ENCODE measurements around the gene AOAH.

DNA sequence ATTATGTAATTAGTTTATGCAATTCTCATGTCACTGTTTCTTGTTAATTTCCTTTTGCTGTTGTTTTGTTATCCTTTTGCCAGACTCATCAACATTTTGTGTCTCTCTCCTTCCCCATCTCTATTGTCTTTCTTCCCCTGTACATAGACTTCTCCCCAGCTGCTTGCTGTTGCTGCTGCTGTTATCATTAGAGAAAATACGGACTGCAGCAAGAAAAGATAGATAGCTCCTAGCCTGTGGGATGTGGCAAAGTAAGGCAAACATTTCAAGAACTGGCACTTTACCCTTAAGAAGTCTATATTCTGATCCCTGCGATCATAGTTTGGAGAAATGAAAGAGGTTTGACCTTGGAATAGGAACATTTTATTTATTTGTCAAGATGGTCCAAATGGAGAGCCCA, 162.2 kb downstream of the AOAH start:
- TF ChIP-seq, protein P1, sequence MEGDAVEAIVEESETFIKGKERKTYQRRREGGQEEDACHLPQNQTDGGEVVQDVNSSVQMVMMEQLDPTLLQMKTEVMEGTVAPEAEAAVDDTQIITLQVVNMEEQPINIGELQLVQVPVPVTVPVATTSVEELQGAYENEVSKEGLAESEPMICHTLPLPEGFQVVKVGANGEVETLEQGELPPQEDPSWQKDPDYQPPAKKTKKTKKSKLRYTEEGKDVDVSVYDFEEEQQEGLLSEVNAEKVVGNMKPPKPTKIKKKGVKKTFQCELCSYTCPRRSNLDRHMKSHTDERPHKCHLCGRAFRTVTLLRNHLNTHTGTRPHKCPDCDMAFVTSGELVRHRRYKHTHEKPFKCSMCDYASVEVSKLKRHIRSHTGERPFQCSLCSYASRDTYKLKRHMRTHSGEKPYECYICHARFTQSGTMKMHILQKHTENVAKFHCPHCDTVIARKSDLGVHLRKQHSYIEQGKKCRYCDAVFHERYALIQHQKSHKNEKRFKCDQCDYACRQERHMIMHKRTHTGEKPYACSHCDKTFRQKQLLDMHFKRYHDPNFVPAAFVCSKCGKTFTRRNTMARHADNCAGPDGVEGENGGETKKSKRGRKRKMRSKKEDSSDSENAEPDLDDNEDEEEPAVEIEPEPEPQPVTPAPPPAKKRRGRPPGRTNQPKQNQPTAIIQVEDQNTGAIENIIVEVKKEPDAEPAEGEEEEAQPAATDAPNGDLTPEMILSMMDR (IDR thresholded peaks at IDR 0.05; ENCODE audit: extremely low read depth in 1 of 2, insufficient read depth in 1 of 2, low read depth in 1 of 2, low read length in 2 of 2) = no peak
- no peak for TF ChIP-seq FOS (IDR thresholded peaks at IDR 0.05; ENCODE audit: borderline replicate concordance, insufficient read depth, low read length)
- TF ChIP-seq POLR2AphosphoS5 (IDR thresholded peaks at IDR 0.05; ENCODE audit: insufficient read depth, low read depth, low read length) = no peak
- no peak for TF ChIP-seq EZH2 (IDR thresholded peaks at IDR 0.05; ENCODE audit: borderline replicate concordance, low read depth, low read length, severe bottlenecking)
- TF ChIP-seq, protein P2, sequence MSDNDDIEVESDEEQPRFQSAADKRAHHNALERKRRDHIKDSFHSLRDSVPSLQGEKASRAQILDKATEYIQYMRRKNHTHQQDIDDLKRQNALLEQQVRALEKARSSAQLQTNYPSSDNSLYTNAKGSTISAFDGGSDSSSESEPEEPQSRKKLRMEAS (IDR thresholded peaks at IDR 0.05; ENCODE audit: insufficient read depth, insufficient read length) = no peak
- no peak for TF ChIP-seq POLR2A (IDR thresholded peaks at IDR 0.05; ENCODE audit: low read depth, low read length)

Measured in endothelial cell of umbilical vein (primary cell).